Measurements from ENCODE around the gene MTFR2. TPM values are rescaled to one million over a fixed set of nuclear protein-coding genes. Genes with fewer than 3 reads are reported as not detected.

Gene MTFR2
- total and polyA plus RNA-seq, 2 experiments from 2014 or later, result 7.4 to 13.5 TPM

- TF ChIP-seq ZNF462 (CRISPR knock-in tag; IDR thresholded peaks at IDR 0.05), result no peak
- no peak for TF ChIP-seq NANOG (IDR thresholded peaks at IDR 0.05; ENCODE audit: borderline replicate concordance)
- no peak for TF ChIP-seq ZNF114 (CRISPR knock-in tag; IDR thresholded peaks at IDR 0.05)
- TF ChIP-seq POLR2AphosphoS5 (IDR thresholded peaks at IDR 0.05; ENCODE audit: low read depth), result no peak
- TF ChIP-seq REST (IDR thresholded peaks at IDR 0.05; ENCODE audit: unreplicated experiment), result no peak
- TF ChIP-seq STAT1 (IDR thresholded peaks at IDR 0.05; ENCODE audit: unreplicated experiment), result no peak
These were observed 58.4 kb downstream of the MTFR2 start (continued) for GRCh38 chr6:136191606-136192312.
